ENCODE results near the gene SFXN2.

GRCh38 chr10:102763037-102763607 lies 48.7 kb downstream of the SFXN2 start:
- TF ChIP-seq POLR2A (IDR thresholded peaks at IDR 0.05): no peak
- no peak for TF ChIP-seq CTCF (IDR thresholded peaks at IDR 0.05)

All from right lobe of liver (tissue), 4 donors.